Measurements from ENCODE around the gene PTPRE. TPM values are rescaled to one million over a fixed set of nuclear protein-coding genes. Genes with fewer than 3 reads are reported as not detected.

PTPRE gene
- total and polyA plus RNA-seq, 4 donors = 1.5 to 12.5 (median 3.7) TPM

DNA sequence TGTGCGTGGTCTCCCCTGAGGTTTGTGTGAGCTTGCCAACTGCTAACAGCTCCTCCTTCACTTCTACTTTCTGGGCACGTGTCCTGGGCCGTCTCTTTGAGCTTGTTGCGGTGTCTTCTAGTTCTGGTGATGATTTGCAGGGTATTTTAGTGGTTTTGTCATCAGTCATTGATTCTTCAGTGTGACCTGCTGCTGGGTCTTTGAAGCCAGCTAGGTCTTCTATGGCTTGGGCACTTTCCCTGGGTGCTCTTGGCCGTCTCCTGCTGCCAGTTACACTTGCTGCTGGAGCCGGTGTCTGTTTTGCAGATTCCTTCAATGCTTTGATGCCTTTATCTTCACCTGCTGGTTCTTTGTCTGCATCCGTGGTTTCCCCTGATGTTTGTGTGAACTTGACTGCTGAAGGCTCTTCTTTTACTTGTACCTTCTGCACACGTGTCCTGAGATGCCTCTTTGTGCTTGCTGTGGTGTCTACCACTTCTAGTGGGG lies 196.4 kb downstream of the PTPRE start:
- no peak for DNase-seq (ENCODE audit: low spot score)
- Histone ChIP-seq H3K27me3 (ENCODE audit: control insufficient read depth in 4 of 4, insufficient read depth in 4 of 4, low read length in 3 of 4) (no peaks in the 10 kb centered on the region), H3K9me3 (ENCODE audit: control insufficient read depth in 4 of 4, low read length in 3 of 4) (no peaks in the 10 kb centered on the region), H3K27ac (ENCODE audit: low read depth in 1 of 2, low read length in 2 of 2) (no peak overlapping the region), H3K36me3 (ENCODE audit: control insufficient read depth in 4 of 4, insufficient read depth in 3 of 4, low read depth in 1 of 4, low read length in 3 of 4) (no peaks in the 10 kb centered on the region), H3K4me3 (ENCODE audit: low read depth in 1 of 3, low read length in 3 of 3) (no peak overlapping the region), H3K9ac (ENCODE audit: low read depth in 1 of 2, low read length in 2 of 2) (no peak overlapping the region), H3K4me1 (ENCODE audit: control insufficient read depth in 4 of 4, insufficient read depth in 4 of 4, low read length in 3 of 4) (peaks cover 0 to 2% (median 0%) of the 10 kb centered on the region in 4 donors)
- WGBS = 84% methylated on average over 8 of the region's 8 CpGs
- TF ChIP-seq, protein P1, sequence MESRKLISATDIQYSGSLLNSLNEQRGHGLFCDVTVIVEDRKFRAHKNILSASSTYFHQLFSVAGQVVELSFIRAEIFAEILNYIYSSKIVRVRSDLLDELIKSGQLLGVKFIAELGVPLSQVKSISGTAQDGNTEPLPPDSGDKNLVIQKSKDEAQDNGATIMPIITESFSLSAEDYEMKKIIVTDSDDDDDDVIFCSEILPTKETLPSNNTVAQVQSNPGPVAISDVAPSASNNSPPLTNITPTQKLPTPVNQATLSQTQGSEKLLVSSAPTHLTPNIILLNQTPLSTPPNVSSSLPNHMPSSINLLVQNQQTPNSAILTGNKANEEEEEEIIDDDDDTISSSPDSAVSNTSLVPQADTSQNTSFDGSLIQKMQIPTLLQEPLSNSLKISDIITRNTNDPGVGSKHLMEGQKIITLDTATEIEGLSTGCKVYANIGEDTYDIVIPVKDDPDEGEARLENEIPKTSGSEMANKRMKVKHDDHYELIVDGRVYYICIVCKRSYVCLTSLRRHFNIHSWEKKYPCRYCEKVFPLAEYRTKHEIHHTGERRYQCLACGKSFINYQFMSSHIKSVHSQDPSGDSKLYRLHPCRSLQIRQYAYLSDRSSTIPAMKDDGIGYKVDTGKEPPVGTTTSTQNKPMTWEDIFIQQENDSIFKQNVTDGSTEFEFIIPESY (IDR thresholded peaks at IDR 0.05) = no peak
- TF ChIP-seq RAD21 (IDR thresholded peaks at IDR 0.05) (no peak), SP1 (IDR thresholded peaks at IDR 0.05) (no peak), NR2F2 (IDR thresholded peaks at IDR 0.05) (no peak), CTCF (IDR thresholded peaks at IDR 0.05; ENCODE audit: low read depth, low read length, missing input control) (no peak), EGR1 (IDR thresholded peaks at IDR 0.05; ENCODE audit: low read depth in 2 of 2) (no peak), HNF4A (conservative IDR thresholded peaks at IDR 0.05) (no peak), FOXA1 (IDR thresholded peaks at IDR 0.05) (no peak), HNF4G (IDR thresholded peaks at IDR 0.05) (no peak), RXRA (IDR thresholded peaks at IDR 0.05) (no peak)
- TF ChIP-seq, protein P2, sequence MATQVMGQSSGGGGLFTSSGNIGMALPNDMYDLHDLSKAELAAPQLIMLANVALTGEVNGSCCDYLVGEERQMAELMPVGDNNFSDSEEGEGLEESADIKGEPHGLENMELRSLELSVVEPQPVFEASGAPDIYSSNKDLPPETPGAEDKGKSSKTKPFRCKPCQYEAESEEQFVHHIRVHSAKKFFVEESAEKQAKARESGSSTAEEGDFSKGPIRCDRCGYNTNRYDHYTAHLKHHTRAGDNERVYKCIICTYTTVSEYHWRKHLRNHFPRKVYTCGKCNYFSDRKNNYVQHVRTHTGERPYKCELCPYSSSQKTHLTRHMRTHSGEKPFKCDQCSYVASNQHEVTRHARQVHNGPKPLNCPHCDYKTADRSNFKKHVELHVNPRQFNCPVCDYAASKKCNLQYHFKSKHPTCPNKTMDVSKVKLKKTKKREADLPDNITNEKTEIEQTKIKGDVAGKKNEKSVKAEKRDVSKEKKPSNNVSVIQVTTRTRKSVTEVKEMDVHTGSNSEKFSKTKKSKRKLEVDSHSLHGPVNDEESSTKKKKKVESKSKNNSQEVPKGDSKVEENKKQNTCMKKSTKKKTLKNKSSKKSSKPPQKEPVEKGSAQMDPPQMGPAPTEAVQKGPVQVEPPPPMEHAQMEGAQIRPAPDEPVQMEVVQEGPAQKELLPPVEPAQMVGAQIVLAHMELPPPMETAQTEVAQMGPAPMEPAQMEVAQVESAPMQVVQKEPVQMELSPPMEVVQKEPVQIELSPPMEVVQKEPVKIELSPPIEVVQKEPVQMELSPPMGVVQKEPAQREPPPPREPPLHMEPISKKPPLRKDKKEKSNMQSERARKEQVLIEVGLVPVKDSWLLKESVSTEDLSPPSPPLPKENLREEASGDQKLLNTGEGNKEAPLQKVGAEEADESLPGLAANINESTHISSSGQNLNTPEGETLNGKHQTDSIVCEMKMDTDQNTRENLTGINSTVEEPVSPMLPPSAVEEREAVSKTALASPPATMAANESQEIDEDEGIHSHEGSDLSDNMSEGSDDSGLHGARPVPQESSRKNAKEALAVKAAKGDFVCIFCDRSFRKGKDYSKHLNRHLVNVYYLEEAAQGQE (IDR thresholded peaks at IDR 0.05) = no peak
- TF ChIP-seq, protein P3, sequence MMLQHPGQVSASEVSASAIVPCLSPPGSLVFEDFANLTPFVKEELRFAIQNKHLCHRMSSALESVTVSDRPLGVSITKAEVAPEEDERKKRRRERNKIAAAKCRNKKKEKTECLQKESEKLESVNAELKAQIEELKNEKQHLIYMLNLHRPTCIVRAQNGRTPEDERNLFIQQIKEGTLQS (IDR thresholded peaks at IDR 0.05) = no peak
- TF ChIP-seq, protein P4, sequence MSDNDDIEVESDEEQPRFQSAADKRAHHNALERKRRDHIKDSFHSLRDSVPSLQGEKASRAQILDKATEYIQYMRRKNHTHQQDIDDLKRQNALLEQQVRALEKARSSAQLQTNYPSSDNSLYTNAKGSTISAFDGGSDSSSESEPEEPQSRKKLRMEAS (IDR thresholded peaks at IDR 0.05) = no peak

- no peak for DNase-seq (ENCODE audit: low spot score)
- H3K4me1 ChIP-seq (ENCODE audit: control insufficient read depth in 4 of 4, insufficient read depth in 4 of 4, low read length in 3 of 4) = peaks cover 0 to 2% (median 0%) of the 10 kb centered on the region in 4 donors
- no peak overlapping the region for H3K27ac ChIP-seq (ENCODE audit: low read depth in 1 of 2, low read length in 2 of 2)
- H3K36me3 ChIP-seq (ENCODE audit: control insufficient read depth in 4 of 4, insufficient read depth in 3 of 4, low read depth in 1 of 4, low read length in 3 of 4) = no peaks in the 10 kb centered on the region
- H3K9me3 ChIP-seq (ENCODE audit: control insufficient read depth in 4 of 4, low read length in 3 of 4) = no peaks in the 10 kb centered on the region
- 97% methylated on average over 4 of the region's 4 CpGs for WGBS
- no peaks in the 10 kb centered on the region for H3K27me3 ChIP-seq (ENCODE audit: control insufficient read depth in 4 of 4, insufficient read depth in 4 of 4, low read length in 3 of 4)
- H3K4me3 ChIP-seq (ENCODE audit: low read depth in 1 of 3, low read length in 3 of 3) = no peak overlapping the region
- no peak overlapping the region for H3K9ac ChIP-seq (ENCODE audit: low read depth in 1 of 2, low read length in 2 of 2)
- TF ChIP-seq JUND (IDR thresholded peaks at IDR 0.05) (no peak), RXRA (IDR thresholded peaks at IDR 0.05) (no peak), CTCF (IDR thresholded peaks at IDR 0.05; ENCODE audit: low read depth, low read length, missing input control) (no peak), RAD21 (IDR thresholded peaks at IDR 0.05) (no peak), FOXA1 (IDR thresholded peaks at IDR 0.05) (no peak), SP1 (IDR thresholded peaks at IDR 0.05) (no peak), EGR1 (IDR thresholded peaks at IDR 0.05; ENCODE audit: low read depth in 2 of 2) (no peak), HNF4G (IDR thresholded peaks at IDR 0.05) (no peak)
- TF ChIP-seq, protein P1 (IDR thresholded peaks at IDR 0.05) = no peak
- TF ChIP-seq, protein P2 (IDR thresholded peaks at IDR 0.05) = no peak
These were observed 198.5 kb downstream of the PTPRE start for GRCh38 chr10:128105383-128105782.

All from liver (tissue), 9 donors.